SK-N-SH (cell line): ENCODE results near the gene ARHGAP40. TPM values are rescaled to one million over a fixed set of nuclear protein-coding genes. Genes with fewer than 3 reads are reported as not detected.

Experiments used
- CTCF ChIA-PET: fragments of 300-600, 350-600 bp; formaldehyde crosslinking; extraction: SDS; loops from one replicate; lab custom pipeline; 2021; lab: Yijun Ruan, JAX
- POLR2A ChIA-PET: fragments of 350-600 bp; sonication (Branson Sonifier 250); formaldehyde crosslinking; extraction: SDS; loops from one replicate; lab custom pipeline; 2020; ENCODE audit warnings: antibody characterized with exemption, inconsistent platforms; lab: Yijun Ruan, JAX
- DNase-seq: peaks from one replicate; pipeline ENCODE4 v3.0.0; 2012
- H2AFZ ChIP-seq: fragments of 200-600 bp; sonication (generic); 2 replicates; pipeline ENCODE4 v1.8.1; 2016; ENCODE audit warnings: antibody characterized with exemption, mild to moderate bottlenecking, low read depth
- H3F3A ChIP-seq: fragments of 200-600 bp; sonication (generic); replicated peaks from 2 replicates; pipeline ENCODE3; 2016; ENCODE audit warnings: antibody characterized with exemption, mild to moderate bottlenecking; ENCODE audit not compliant: insufficient read depth
- H3K27ac ChIP-seq, 2 experiments: fragments of 200-500 bp in 1 of 2; fragments of 200-600 bp in 1 of 2; sonication (Bioruptor generic) in 1 of 2; sonication (generic), shearing (Covaris generic) in 1 of 2; 2 replicates each; pipeline versions ENCODE4 v1.5.1 to v1.6.1; 2014 to 2016; ENCODE audit warnings: low read depth in 2 of 2, inconsistent platforms in 1 of 2, low read length in 1 of 2, mild to moderate bottlenecking in 1 of 2, mixed read lengths in 1 of 2
- H3K27me3 ChIP-seq: fragments of 200-600 bp; sonication (generic), shearing (Covaris generic); 2 replicates; pipeline ENCODE4 v1.6.1; 2016; ENCODE audit warnings: mixed run types; ENCODE audit not compliant: insufficient read depth
- H3K36me3 ChIP-seq, 2 experiments: fragments of 200-500 bp in 1 of 2; fragments of 200-600 bp in 1 of 2; sonication (Bioruptor generic) in 1 of 2; sonication (generic) in 1 of 2; replicated peaks in 1 of 2; 2 replicates each; pipeline versions ENCODE3 to v1.5.1; 2014 to 2016; ENCODE audit warnings: low read length in 1 of 2, mild to moderate bottlenecking in 1 of 2; ENCODE audit not compliant: insufficient read depth in 2 of 2, control insufficient read depth in 1 of 2
- H3K4me1 ChIP-seq, 2 experiments: fragments of 200-500 bp in 1 of 2; fragments of 200-600 bp in 1 of 2; sonication (Bioruptor generic) in 1 of 2; sonication (generic), shearing (Covaris generic) in 1 of 2; 2 replicates each; pipeline versions ENCODE4 v1.5.1 to v1.6.1; 2014 to 2016; ENCODE audit warnings: low read depth in 1 of 2, low read length in 1 of 2, mixed run types in 1 of 2; ENCODE audit not compliant: insufficient read depth in 2 of 2, control insufficient read depth in 1 of 2
- H3K4me2 ChIP-seq: fragments of 200-600 bp; sonication (generic), shearing (Covaris generic); 2 replicates; pipeline ENCODE4 v1.6.1; 2017; ENCODE audit warnings: mixed run types
- H3K4me3 ChIP-seq, 2 experiments: fragments of 200-500 bp in 1 of 2; fragments of 200-600 bp in 1 of 2; sonication (Bioruptor generic) in 1 of 2; sonication (generic), shearing (Covaris generic) in 1 of 2; 2 replicates each; pipeline versions ENCODE4 v1.5.1 to v1.8.1; 2014 to 2016; ENCODE audit warnings: low read depth in 2 of 2, inconsistent platforms in 1 of 2, low read length in 1 of 2, mild to moderate bottlenecking in 1 of 2, mixed read lengths in 1 of 2, moderate library complexity in 1 of 2
- H3K79me2 ChIP-seq: fragments of 200-600 bp; sonication (generic); 2 replicates; pipeline ENCODE4 v1.8.1; 2017; ENCODE audit warnings: mild to moderate bottlenecking; ENCODE audit not compliant: insufficient read depth
- H3K9ac ChIP-seq: fragments of 200-600 bp; sonication (generic); 2 replicates; pipeline ENCODE4 v1.6.1; 2017; ENCODE audit warnings: mixed run types
- H3K9me2 ChIP-seq: fragments of 200-600 bp; sonication (generic); 2 replicates; pipeline ENCODE4 v1.6.1; 2017; ENCODE audit warnings: mixed run types
- H3K9me3 ChIP-seq: fragments of 200-600 bp; sonication (generic); 2 replicates; pipeline ENCODE4 v1.6.1; 2017; ENCODE audit warnings: mixed run types, mild to moderate bottlenecking, moderate library complexity
- H4K20me1 ChIP-seq: fragments of 200-600 bp; sonication (generic); 2 replicates; pipeline ENCODE4 v1.6.1; 2017; ENCODE audit warnings: mild to moderate bottlenecking, mixed run types; ENCODE audit not compliant: insufficient read depth
- CHD2 ChIP-seq: fragments of 150-350 bp; IDR thresholded peaks from 2 replicates; pipeline ENCODE4 v1.6.1; 2018; ENCODE audit warnings: low read length; ENCODE audit not compliant: partially characterized antibody
- EP300 ChIP-seq, 2 experiments: IDR thresholded peaks; 2 replicates each; pipeline versions ENCODE4 v1.4.0 to v1.6.1; 2012; ENCODE audit warnings: borderline replicate concordance in 1 of 2, low read depth in 1 of 2, low read length in 1 of 2
- FOXJ3 ChIP-seq: sonication (generic); formaldehyde crosslinking; IDR thresholded peaks from 2 replicates; pipeline ENCODE4 v1.5.1; 2020; ENCODE audit warnings: mild to moderate bottlenecking, missing genetic modification reagents
- GABPA ChIP-seq: IDR thresholded peaks from 2 replicates; pipeline ENCODE4 v1.4.0; 2012; ENCODE audit warnings: low read depth, mild to moderate bottlenecking
- GATA2 ChIP-seq: sonication (generic); formaldehyde crosslinking; IDR thresholded peaks from 2 replicates; pipeline ENCODE4 v1.5.0; 2020; ENCODE audit warnings: mild to moderate bottlenecking, missing genetic modification reagents
- MAX ChIP-seq: IDR thresholded peaks from 2 replicates; pipeline ENCODE4 v1.4.0; 2012; ENCODE audit warnings: low read depth
- MXI1 ChIP-seq: IDR thresholded peaks from 2 replicates; pipeline ENCODE4 v1.6.1; 2012; ENCODE audit warnings: mild to moderate bottlenecking, low read depth, low read length, improper control_type of control experiment
- PBX3 ChIP-seq: IDR thresholded peaks from 2 replicates; pipeline ENCODE4; 2012
- RCOR1 ChIP-seq: fragments of 150-350 bp; IDR thresholded peaks from 2 replicates; pipeline ENCODE4 v1.6.1; 2017; ENCODE audit warnings: antibody characterized with exemption, low read length
- TCF12 ChIP-seq: IDR thresholded peaks from 2 replicates; pipeline ENCODE4 v1.4.0; 2012
- WGBS: methylation state at CpG from one replicate; pipeline ENCODE4 v1.1.6; 2017; ENCODE audit warnings: low lambda C conversion rate; 5-methylcytosine and 5-hydroxymethylcytosine counted together
- polyA plus RNA-seq, 3 experiments: library from polyadenylated mRNA; depleted of rRNA; stranded (reverse); fragments of >200 nt; gene quantifications; 2 replicates each; pipeline ENCODE4 v1.2.3, GENCODE V29; 2012
- TF ChIP-seq, protein P1 (sequence below): IDR thresholded peaks from 2 replicates; pipeline ENCODE4 v1.6.1; 2012; ENCODE audit warnings: mild to moderate bottlenecking, low read depth, low read length, moderate library complexity

ARHGAP40 gene
- polyA plus RNA-seq, 1 of the 3 experiments (the other 2 are of a cell fraction) = 0.02 TPM

GRCh38 chr20:38692436-38693411 is 91.1 kb downstream of the ARHGAP40 start:
- TF ChIP-seq TCF12 = peak; percentile 43; the same call in 1 of the 2 replicates
- no peak for TF ChIP-seq MAX
- peak; percentile 98 for TF ChIP-seq GATA2
- no peak for TF ChIP-seq PBX3
- peak; percentile 55; the same call in 1 of the 2 replicates for TF ChIP-seq MXI1
- peak; percentile 31 for TF ChIP-seq RCOR1
- TF ChIP-seq, protein P1, sequence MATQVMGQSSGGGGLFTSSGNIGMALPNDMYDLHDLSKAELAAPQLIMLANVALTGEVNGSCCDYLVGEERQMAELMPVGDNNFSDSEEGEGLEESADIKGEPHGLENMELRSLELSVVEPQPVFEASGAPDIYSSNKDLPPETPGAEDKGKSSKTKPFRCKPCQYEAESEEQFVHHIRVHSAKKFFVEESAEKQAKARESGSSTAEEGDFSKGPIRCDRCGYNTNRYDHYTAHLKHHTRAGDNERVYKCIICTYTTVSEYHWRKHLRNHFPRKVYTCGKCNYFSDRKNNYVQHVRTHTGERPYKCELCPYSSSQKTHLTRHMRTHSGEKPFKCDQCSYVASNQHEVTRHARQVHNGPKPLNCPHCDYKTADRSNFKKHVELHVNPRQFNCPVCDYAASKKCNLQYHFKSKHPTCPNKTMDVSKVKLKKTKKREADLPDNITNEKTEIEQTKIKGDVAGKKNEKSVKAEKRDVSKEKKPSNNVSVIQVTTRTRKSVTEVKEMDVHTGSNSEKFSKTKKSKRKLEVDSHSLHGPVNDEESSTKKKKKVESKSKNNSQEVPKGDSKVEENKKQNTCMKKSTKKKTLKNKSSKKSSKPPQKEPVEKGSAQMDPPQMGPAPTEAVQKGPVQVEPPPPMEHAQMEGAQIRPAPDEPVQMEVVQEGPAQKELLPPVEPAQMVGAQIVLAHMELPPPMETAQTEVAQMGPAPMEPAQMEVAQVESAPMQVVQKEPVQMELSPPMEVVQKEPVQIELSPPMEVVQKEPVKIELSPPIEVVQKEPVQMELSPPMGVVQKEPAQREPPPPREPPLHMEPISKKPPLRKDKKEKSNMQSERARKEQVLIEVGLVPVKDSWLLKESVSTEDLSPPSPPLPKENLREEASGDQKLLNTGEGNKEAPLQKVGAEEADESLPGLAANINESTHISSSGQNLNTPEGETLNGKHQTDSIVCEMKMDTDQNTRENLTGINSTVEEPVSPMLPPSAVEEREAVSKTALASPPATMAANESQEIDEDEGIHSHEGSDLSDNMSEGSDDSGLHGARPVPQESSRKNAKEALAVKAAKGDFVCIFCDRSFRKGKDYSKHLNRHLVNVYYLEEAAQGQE = peak; percentile 98
- TF ChIP-seq EP300 (IDR thresholded peaks at IDR 0.05; ENCODE audit: borderline replicate concordance in 1 of 2, low read depth in 1 of 2, low read length in 1 of 2) = peak in 1 of 2 experiments; percentile 75; a peak in 2 of 4 replicates
- peak; percentile 91 for TF ChIP-seq FOXJ3 (CRISPR knock-in tag)
- peak; percentile 23 for TF ChIP-seq CHD2
- no peak for TF ChIP-seq GABPA
- TF ChIP-seq, all 33 proteins: peak for 8
- H3K36me3 ChIP-seq = no peaks in the 10 kb centered on the region
- H3K9me2 ChIP-seq = no peaks in the 10 kb centered on the region
- POLR2A ChIA-PET = interaction anchor here (0.9 to 1.1 kb wide), 4 partner anchors 14 to 182 kb away, joined by 3 to 7 read pairs (median 4); no protein-coding TSS in a partner anchor
- no peaks in the 10 kb centered on the region for H3K9me3 ChIP-seq
- H3K27ac ChIP-seq = peak overlapping the region in 1 of 2 experiments; percentile 58; a peak in 2 of 4 replicates
- H4K20me1 ChIP-seq = no peaks in the 10 kb centered on the region
- 3% methylated on average over 12 of the region's 13 CpGs for WGBS
- H3F3A ChIP-seq = no peaks in the 10 kb centered on the region
- DNase-seq = peak; percentile 73
- no peak overlapping the region for H3K9ac ChIP-seq
- CTCF ChIA-PET = interaction anchor here (0.7 to 6.2 kb wide), 16 partner anchors 11 to 58 kb away, joined by 3 to 47 read pairs (median 4); partner anchors contain the start of gene SLC32A1
- H3K4me1 ChIP-seq = peaks cover 0 to 20% of the 10 kb centered on the region in 2 experiments; a peak in 1 of 4 replicates
- H2AFZ ChIP-seq = no peak overlapping the region
- no peaks in the 10 kb centered on the region for H3K27me3 ChIP-seq
- no peaks in the 10 kb centered on the region for H3K79me2 ChIP-seq
- no peak overlapping the region for H3K4me2 ChIP-seq
- H3K4me3 ChIP-seq = no peak overlapping the region
